Neural cell (in vitro differentiated cells): ENCODE measurements around the gene COL3A1.

Experiments used
- EP300 ChIP-seq: fragments of 450-650 bp; conservative IDR thresholded peaks from 2 replicates; pipeline ENCODE4 v1.6.1; 2014; ENCODE audit warnings: antibody characterized with exemption, mild to moderate bottlenecking, moderate library complexity; ENCODE audit not compliant: poor library complexity, severe bottlenecking
- EZH2 ChIP-seq: fragments of 200-600, 300-800 bp; shearing (Covaris generic), sonication (generic); IDR thresholded peaks from 2 replicates; pipeline ENCODE4 v1.6.1; 2014; ENCODE audit warnings: antibody characterized with exemption, low read length, borderline replicate concordance, mild to moderate bottlenecking; ENCODE audit not compliant: insufficient read depth, poor library complexity, severe bottlenecking
- POLR2AphosphoS5 ChIP-seq: IDR thresholded peaks from 2 replicates; pipeline ENCODE4 v1.6.1; 2012
- SMC3 ChIP-seq: fragments of 450-650 bp; conservative IDR thresholded peaks from 2 replicates; pipeline ENCODE4 v1.6.1; 2014; ENCODE audit warnings: antibody characterized with exemption, mild to moderate bottlenecking, moderate library complexity; ENCODE audit not compliant: poor library complexity
- TF ChIP-seq, protein P1 (sequence below): IDR thresholded peaks from 2 replicates; pipeline ENCODE4 v1.6.1; 2012; ENCODE audit warnings: borderline replicate concordance
- TF ChIP-seq, protein P2 (sequence below): fragments of 450-650 bp; IDR thresholded peaks from 2 replicates; pipeline ENCODE4 v1.5.1; 2014; ENCODE audit warnings: antibody characterized with exemption, mild to moderate bottlenecking, moderate library complexity; ENCODE audit not compliant: poor library complexity, severe bottlenecking

DNA sequence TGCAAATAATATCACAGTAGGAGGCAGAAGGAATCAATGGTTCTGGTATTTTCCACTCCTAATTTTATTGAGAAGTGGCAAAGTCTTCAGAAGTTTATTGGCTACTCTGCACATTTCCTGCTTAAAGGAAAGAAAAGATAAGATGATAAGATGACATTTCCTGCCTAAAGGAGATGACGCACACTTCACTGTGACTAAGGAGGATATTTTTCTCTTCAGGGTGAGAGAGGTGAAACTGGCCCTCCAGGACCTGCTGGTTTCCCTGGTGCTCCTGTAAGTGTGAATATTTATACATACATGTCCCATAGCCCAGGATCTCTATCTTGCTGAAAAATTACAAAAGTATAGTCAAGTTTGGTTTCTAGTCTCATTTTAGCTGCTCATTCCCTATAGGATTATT, 27.9 kb downstream of the COL3A1 start:
- TF ChIP-seq, protein P1, sequence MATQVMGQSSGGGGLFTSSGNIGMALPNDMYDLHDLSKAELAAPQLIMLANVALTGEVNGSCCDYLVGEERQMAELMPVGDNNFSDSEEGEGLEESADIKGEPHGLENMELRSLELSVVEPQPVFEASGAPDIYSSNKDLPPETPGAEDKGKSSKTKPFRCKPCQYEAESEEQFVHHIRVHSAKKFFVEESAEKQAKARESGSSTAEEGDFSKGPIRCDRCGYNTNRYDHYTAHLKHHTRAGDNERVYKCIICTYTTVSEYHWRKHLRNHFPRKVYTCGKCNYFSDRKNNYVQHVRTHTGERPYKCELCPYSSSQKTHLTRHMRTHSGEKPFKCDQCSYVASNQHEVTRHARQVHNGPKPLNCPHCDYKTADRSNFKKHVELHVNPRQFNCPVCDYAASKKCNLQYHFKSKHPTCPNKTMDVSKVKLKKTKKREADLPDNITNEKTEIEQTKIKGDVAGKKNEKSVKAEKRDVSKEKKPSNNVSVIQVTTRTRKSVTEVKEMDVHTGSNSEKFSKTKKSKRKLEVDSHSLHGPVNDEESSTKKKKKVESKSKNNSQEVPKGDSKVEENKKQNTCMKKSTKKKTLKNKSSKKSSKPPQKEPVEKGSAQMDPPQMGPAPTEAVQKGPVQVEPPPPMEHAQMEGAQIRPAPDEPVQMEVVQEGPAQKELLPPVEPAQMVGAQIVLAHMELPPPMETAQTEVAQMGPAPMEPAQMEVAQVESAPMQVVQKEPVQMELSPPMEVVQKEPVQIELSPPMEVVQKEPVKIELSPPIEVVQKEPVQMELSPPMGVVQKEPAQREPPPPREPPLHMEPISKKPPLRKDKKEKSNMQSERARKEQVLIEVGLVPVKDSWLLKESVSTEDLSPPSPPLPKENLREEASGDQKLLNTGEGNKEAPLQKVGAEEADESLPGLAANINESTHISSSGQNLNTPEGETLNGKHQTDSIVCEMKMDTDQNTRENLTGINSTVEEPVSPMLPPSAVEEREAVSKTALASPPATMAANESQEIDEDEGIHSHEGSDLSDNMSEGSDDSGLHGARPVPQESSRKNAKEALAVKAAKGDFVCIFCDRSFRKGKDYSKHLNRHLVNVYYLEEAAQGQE: no peak
- TF ChIP-seq EZH2: no peak
- TF ChIP-seq, protein P2, sequence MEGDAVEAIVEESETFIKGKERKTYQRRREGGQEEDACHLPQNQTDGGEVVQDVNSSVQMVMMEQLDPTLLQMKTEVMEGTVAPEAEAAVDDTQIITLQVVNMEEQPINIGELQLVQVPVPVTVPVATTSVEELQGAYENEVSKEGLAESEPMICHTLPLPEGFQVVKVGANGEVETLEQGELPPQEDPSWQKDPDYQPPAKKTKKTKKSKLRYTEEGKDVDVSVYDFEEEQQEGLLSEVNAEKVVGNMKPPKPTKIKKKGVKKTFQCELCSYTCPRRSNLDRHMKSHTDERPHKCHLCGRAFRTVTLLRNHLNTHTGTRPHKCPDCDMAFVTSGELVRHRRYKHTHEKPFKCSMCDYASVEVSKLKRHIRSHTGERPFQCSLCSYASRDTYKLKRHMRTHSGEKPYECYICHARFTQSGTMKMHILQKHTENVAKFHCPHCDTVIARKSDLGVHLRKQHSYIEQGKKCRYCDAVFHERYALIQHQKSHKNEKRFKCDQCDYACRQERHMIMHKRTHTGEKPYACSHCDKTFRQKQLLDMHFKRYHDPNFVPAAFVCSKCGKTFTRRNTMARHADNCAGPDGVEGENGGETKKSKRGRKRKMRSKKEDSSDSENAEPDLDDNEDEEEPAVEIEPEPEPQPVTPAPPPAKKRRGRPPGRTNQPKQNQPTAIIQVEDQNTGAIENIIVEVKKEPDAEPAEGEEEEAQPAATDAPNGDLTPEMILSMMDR: no peak
- TF ChIP-seq POLR2AphosphoS5: no peak
- TF ChIP-seq SMC3: no peak
- TF ChIP-seq EP300: no peak
